Fibroblast of lung (primary cell): Measurements from ENCODE around the gene RELL1.

Source experiments
- CTCF ChIP-seq, 2 donors: IDR thresholded peaks in 1 of 2; conservative IDR thresholded peaks in 1 of 2; 1 replicate in 1 of 2; 2 replicates in 1 of 2; pipeline ENCODE4 v1.5.1; 2011 to 2012; ENCODE audit warnings: low read length in 2 of 2, control low read depth in 1 of 2, inconsistent platforms in 1 of 2, low read depth in 1 of 2, mild to moderate bottlenecking in 1 of 2
- EZH2 ChIP-seq: IDR thresholded peaks from 2 replicates; pipeline ENCODE4 v1.5.1; 2012; ENCODE audit warnings: low read length, control low read depth, mild to moderate bottlenecking; ENCODE audit errors: missing control alignments

GRCh38 chr4:37661772-37662171 is 24.4 kb downstream of the RELL1 start:
- TF ChIP-seq EZH2, result no peak
- no peak for TF ChIP-seq CTCF (conservative IDR thresholded peaks at IDR 0.05 in 1 of 2, IDR thresholded peaks at IDR 0.05 in 1 of 2; ENCODE audit: low read depth in 1 of 2, low read length in 2 of 2)
